NCI-H1436 (cell line): ENCODE results near the gene MS4A18.

Experiments used
- DNase-seq: peaks from one replicate; lab custom pipeline; 2025; lab: John Stamatoyannopoulos, UW

MS4A18 gene

GRCh38 chr11:60767388-60767811 lies 42.9 kb downstream of the MS4A18 start:
- DNase-seq, result no peak

DNA sequence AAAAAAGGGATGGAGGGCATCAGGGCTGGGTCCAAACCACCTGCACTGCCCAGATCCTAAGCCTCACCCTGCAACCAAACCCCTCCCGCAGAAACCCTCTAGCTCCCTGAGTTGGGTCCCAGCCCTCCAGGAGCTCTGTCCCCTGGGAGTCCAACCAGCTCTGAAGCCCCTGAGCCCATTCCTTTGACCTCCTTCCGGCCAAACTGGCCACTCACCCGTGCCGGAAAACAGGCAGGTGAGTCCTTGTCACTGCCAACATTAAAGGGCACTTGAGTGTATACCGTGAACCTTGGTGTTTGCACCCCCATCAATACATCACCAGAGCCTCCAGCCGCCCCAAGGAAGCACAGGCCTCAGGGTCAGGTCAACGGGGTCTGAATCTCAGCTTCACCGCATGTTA lies 43.7 kb downstream of the MS4A18 start:
- no peak for DNase-seq

- no peak for DNase-seq
Observed at GRCh38 chr11:60769273-60769672, 44.8 kb downstream of the MS4A18 start.

DNA sequence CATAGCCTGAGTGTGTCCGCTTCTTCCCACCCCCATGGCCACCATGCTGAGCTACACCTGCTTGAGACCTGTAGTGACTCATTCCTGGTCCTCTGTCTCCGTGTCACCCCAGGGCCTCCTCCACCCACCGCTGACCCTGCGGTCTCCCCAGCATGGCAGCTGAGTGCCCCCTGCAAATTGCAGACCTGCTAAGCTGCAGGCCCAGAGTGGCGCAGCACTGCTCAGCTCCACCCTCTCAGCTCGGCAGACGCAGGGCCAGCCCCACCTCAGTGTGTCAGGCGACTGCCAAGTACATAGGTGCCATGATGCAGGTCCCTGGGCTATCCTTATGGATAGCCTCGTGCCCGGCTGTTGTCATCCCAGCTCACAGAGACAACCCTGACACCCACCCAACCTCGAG lies 45.3 kb downstream of the MS4A18 start:
- DNase-seq, result no peak

GRCh38 chr11:60771146-60771545 lies 46.6 kb downstream of the MS4A18 start:
- no peak for DNase-seq

DNA sequence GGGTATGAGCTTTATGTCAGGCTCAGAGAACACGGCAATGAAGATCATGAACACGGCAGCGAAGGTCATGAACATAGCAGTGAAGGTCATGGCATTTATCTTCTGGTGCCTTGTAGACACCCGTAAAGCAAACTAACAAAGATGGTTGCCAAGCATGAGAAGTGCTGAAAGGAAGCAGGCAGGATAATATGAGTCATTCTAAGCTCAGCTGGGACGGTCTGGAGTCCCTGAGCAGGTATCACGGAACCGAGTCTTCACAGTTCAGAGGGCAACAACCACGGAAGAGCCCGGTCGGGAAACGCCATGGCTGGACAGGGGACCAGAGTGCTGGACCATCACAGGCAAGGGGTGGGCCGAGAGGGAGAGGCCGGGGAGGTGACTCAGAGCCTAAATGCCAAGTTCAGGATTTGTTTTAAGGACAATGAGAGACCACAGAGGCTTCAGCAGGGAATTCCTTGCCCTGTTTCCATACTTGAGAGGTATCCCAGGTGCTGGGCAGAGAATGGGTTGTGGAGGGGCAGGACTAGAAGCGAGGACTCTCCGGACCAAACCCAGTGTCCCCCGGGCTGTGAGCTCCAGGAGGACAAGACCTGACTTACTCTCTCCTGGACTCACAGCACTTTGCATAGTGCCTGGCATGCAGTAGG lies 47.5 kb downstream of the MS4A18 start:
- no peak for DNase-seq

- no peak for DNase-seq
Observed at GRCh38 chr11:60772666-60773065, 48.1 kb downstream of the MS4A18 start.

DNA sequence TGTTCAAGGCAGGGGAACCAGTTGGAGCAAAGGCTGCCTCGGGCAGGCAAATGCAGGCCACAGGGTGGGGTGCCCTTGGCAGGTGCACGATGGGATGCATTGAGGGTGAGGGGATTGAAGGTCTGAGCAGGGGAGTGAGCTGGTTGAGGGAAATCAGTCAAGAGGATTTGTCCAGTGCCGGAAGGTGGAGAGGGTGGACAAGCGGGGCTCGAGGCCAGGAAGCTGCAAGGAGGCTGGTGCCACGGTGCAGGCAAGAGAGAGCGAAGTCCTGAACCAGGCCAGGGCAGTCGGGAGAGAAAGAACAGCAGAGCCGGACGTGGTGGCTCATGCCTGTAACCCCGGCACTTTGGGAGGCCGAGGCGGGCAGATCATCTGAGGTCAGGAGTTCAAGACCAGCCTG lies 50.2 kb downstream of the MS4A18 start:
- DNase-seq, result no peak

DNA sequence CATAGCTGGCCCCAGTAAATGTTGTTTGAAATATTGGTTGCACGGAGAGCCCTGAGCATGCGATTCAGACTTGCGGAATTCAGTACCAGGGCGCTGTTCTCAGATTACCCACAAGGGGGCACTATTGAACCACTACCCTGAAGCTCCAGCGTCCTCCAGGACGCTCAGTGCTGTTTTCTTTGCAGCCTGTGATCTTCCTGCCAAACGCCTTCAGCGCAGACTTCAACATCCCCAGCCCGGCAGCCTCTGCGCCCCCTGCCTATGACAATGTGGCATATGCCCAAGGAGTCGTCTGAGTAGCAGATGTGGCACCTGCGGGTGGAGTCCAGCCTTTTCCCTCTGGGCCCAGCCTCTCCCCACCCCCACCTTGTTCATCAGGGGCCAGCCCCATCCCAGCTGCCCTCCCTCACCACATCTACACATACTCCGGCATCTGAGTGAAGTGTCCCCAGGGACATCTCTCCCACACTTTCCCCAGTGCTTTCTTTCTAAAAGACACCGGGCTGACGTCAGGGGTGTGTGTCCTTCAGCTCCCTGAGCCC lies 51.0 kb downstream of the MS4A18 start:
- peak; percentile 88 for DNase-seq

DNA sequence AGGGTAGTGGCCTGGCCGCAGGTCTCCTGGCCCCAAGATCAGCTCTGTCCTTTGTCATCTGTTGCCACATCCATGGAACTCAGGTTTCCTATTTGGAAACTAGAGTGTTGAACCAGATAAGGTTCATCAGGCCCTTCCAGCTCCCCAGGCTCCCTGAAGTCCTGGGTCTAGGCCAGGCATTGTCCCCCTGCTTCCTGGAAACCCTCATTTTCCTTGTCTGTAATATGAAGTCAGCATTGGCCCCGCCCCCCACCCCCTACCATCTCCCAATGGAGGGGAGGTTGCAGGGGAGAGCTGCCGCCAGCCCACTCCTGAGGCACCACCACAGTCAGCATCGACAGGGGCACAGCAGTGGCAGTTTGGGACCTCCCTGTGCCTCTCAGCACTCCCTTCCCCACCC lies 51.6 kb downstream of the MS4A18 start:
- no peak for DNase-seq

DNA sequence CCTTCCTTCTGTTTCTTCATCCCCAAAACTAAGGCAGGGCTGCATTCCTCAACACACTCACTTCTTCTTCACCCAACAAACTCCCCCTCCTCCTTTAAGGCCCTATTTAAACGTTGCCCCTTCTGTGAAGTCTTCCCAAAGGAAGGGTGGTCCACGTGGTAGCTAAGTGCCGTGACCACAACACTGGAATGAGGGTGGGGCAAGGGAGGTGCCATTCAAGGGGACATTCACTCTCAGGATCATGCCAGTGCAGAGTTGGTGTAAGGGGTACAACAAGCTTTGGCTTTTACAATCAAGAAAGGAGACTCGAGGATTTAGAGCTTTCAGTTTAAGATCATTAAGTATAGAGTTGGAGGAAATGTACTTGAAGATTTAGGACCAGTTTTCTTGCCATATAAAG lies 52.6 kb downstream of the MS4A18 start:
- no peak for DNase-seq

GRCh38 chr11:60777572-60777971 lies 53.1 kb downstream of the MS4A18 start:
- DNase-seq, result no peak

- no peak for DNase-seq
Observed at GRCh38 chr11:60780065-60780464, 55.5 kb downstream of the MS4A18 start.

- DNase-seq, result no peak
Observed at GRCh38 chr11:60780774-60781173, 56.3 kb downstream of the MS4A18 start.

GRCh38 chr11:60781286-60781980 lies 56.9 kb downstream of the MS4A18 start:
- no peak for DNase-seq

DNA sequence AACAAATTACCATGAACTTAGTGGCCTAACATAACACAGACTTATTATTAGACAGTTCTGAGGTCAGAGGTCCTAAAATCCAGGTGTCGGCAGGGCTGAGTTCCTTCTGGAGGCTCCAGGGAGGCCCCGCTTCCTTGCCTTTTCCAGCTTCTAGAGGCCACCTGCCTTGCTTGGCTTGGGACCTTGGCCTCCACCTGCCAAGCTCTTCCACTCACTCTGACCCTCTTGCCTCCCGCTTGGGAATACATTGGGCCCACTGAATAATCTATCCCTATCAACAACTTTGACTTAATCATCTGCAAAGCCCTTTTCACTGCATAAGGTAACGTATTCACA lies 57.4 kb downstream of the MS4A18 start:
- no peak for DNase-seq

DNA sequence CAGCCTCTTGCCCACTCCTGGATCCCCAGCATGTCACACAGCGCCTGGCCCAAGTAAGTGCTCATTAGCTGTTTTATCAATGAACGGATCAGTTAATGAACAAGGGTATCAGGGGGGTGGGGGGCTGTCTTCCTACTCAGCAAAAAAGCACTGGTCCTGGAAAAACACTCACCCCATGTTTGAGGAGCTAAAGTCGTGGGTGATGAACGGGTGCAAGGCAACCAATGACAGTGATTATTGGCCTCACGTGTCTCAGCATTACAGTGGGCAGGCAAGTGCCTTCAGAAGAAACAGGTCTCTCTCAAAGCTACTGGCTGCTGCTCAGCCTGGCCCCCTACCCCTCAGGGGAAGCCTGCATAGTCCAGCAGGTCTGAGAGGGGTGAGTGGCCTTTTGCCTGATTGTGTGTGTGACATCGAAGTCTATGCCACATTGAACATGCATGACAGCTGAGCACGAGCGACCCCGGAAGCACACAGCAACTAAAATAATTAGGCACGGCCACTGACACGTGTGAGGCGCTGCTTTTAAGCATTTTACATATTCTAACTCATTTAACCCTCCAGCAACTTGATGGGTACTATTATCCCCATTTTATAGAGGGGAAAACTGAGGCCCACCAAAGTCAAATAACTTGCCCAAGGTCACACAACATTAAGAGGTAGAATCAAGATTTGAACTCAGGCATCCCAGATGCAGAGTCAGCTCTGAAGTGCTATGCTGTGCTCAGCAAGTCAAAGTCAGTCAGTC lies 58.0 kb downstream of the MS4A18 start:
- DNase-seq, result no peak

DNA sequence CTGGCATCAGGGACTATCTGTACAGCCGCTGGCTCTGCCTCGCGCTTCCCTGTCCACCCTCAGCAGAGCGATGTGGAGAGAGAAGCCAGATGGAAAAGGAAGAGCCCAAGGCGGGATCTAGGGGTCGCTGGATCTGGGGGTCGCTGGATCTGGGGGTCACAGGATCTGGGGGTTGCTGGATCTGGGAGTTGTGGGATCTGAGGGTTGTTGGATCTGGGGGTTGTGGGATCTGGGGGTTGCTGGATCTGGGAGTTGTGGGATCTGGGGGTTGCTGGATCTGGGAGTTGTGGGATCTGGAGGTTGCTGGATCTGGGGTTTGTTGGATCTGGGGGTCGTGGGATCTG lies 58.6 kb downstream of the MS4A18 start:
- DNase-seq, result no peak

GRCh38 chr11:60783911-60784310 lies 59.4 kb downstream of the MS4A18 start:
- no peak for DNase-seq

DNA sequence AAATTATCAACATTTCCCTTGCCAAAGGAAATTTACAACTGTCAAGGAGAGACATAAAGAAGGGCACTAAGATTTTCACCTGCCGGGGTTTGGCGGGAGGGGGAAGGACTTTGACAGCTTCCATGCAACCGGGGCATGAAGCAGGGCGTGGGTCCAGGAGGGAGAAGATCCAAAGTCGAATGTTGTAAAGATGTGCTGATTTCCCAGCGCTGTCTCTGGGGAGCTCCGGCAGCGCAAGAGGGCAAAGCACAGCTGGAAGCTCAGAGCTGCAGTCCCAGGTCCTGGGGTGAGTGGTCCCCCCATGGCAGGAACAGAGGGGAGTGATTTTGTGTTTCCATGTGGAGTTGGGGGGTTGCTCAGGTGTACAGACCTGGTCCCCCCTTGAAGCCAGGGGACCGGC lies 60.6 kb downstream of the MS4A18 start, which contains the start of gene MS4A10:
Gene MS4A10 (plus strand): TSS at position 198 of the 400 bp plus-strand sequence. CDS start 5,003 bp downstream, outside the sequence.
- DNase-seq, result no peak

DNA sequence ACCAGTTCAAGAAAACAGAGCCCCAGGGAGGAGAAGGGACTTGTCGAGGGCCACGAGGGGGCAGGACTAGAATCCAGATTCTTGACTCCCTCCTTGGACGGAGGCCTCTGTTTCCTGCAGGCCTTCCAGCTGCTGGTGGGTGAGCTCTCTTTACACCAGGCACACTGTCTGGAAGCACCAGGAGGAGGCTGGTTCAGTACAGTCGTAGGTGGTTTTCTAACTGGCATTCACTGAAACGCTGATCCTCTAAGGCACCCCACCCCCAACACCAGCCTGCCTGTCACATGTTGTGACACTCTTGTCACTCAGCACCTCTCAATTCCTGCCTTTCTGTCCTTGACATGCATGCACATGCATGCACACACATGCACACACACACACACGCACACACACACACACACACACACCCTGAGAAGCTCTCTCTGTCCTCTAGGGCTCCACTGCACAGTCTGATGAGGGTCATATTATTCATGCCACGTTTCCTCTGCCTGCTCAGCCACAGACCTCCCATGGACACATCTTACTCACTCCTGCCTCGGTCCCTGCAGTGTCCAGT lies 61.4 kb downstream of the MS4A18 start:
- DNase-seq, result no peak

GRCh38 chr11:60786811-60787567 lies 62.5 kb downstream of the MS4A18 start:
- no peak for DNase-seq
